Measurements from ENCODE around the gene CSNK1A1. TPM values are rescaled to one million over a fixed set of nuclear protein-coding genes. Genes with fewer than 3 reads are reported as not detected.

Gene CSNK1A1
- total and polyA plus RNA-seq, 2 donors from 2014 or later, result 63.9 to 221 TPM

GRCh38 chr5:149550594-149551226 lies 529 bp downstream of the CSNK1A1 start:
- intact Hi-C loops (cut with DNase I), result no loop called here
- FAIRE-seq, result no peak
- peak in 3 of 5 donors; percentile 39 to 66 (median 48) for DNase-seq
- no peak for TF ChIP-seq CTCF (IDR thresholded peaks at IDR 0.05; ENCODE audit: borderline replicate concordance, extremely low read depth, insufficient read depth)
- Histone ChIP-seq H3K4me3 (ENCODE audit: low read length in 3 of 3) (peak overlapping the region; percentile 89 to 99 (median 97)), H3K36me3 (ENCODE audit: control insufficient read depth in 2 of 3, insufficient read depth in 3 of 3, low read length in 3 of 3) (peaks cover 0 to 11% (median 2%) of the 10 kb centered on the region in 3 donors), H3K27ac (ENCODE audit: low read depth in 2 of 2, low read length in 2 of 2) (peak overlapping the region; percentile 97 to 98), H3K9me3 (ENCODE audit: control insufficient read depth in 2 of 3, insufficient read depth in 1 of 3, low read length in 3 of 3) (no peaks in the 10 kb centered on the region), H3K4me1 (ENCODE audit: control insufficient read depth in 2 of 3, insufficient read depth in 2 of 3, low read depth in 1 of 3, low read length in 3 of 3) (peaks cover 0 to 12% (median 12%) of the 10 kb centered on the region in 3 donors), H3K9ac (ENCODE audit: low read length in 3 of 3) (peak overlapping the region; percentile 97 to 100 (median 99)), H3K27me3 (ENCODE audit: control insufficient read depth, insufficient read depth, low read length) (no peaks in the 10 kb centered on the region)

- Histone ChIP-seq H3K9ac (ENCODE audit: low read length in 3 of 3) (peak overlapping the region; percentile 97 to 100 (median 99)), H3K27ac (ENCODE audit: low read depth in 2 of 2, low read length in 2 of 2) (peak overlapping the region; percentile 97 to 98), H3K27me3 (ENCODE audit: control insufficient read depth, insufficient read depth, low read length) (no peaks in the 10 kb centered on the region), H3K9me3 (ENCODE audit: control insufficient read depth in 2 of 3, insufficient read depth in 1 of 3, low read length in 3 of 3) (no peaks in the 10 kb centered on the region), H3K36me3 (ENCODE audit: control insufficient read depth in 2 of 3, insufficient read depth in 3 of 3, low read length in 3 of 3) (peaks cover 2 to 16% (median 6%) of the 10 kb centered on the region in 3 donors), H3K4me1 (ENCODE audit: control insufficient read depth in 2 of 3, insufficient read depth in 2 of 3, low read depth in 1 of 3, low read length in 3 of 3) (peaks cover 0 to 17% (median 13%) of the 10 kb centered on the region in 3 donors), H3K4me3 (ENCODE audit: low read length in 3 of 3) (peak overlapping the region; percentile 89 to 99 (median 97))
- no peak for TF ChIP-seq CTCF (IDR thresholded peaks at IDR 0.05; ENCODE audit: borderline replicate concordance, extremely low read depth, insufficient read depth)
- intact Hi-C loops (cut with DNase I), result no loop called here
- DNase-seq (no peak), FAIRE-seq (no peak)
These were observed 1.0 kb downstream of the CSNK1A1 start for GRCh38 chr5:149550268-149550583.

- Histone ChIP-seq H3K36me3 (ENCODE audit: control insufficient read depth in 2 of 3, insufficient read depth in 3 of 3, low read length in 3 of 3) (peaks cover 2 to 21% (median 8%) of the 10 kb centered on the region in 3 donors), H3K27me3 (ENCODE audit: control insufficient read depth, insufficient read depth, low read length) (no peaks in the 10 kb centered on the region), H3K9me3 (ENCODE audit: control insufficient read depth in 2 of 3, insufficient read depth in 1 of 3, low read length in 3 of 3) (no peaks in the 10 kb centered on the region), H3K9ac (ENCODE audit: low read length in 3 of 3) (peak overlapping the region; percentile 97 to 100 (median 99)), H3K27ac (ENCODE audit: low read depth in 2 of 2, low read length in 2 of 2) (peak overlapping the region; percentile 97 to 98), H3K4me3 (ENCODE audit: low read length in 3 of 3) (peak overlapping the region; percentile 89 to 99 (median 97)), H3K4me1 (ENCODE audit: control insufficient read depth in 2 of 3, insufficient read depth in 2 of 3, low read depth in 1 of 3, low read length in 3 of 3) (peaks cover 0 to 19% (median 15%) of the 10 kb centered on the region in 3 donors)
- intact Hi-C loops (cut with DNase I), result no loop called here
- no peak for TF ChIP-seq CTCF (IDR thresholded peaks at IDR 0.05; ENCODE audit: borderline replicate concordance, extremely low read depth, insufficient read depth)
- DNase-seq (peak in 4 of 5 donors; percentile 55 to 82 (median 69)), FAIRE-seq (no peak)
These were observed 1.6 kb downstream of the CSNK1A1 start for GRCh38 chr5:149549461-149550267.

Data from kidney (tissue), 14 donors.